Measurements from ENCODE around the gene SLC25A12.
"Not testable (repeated sequence)": the region's sequence is repeated elsewhere in the genome, so short reads cannot be mapped to it uniquely, and the experiment has no call there.

SLC25A12 gene

DNA sequence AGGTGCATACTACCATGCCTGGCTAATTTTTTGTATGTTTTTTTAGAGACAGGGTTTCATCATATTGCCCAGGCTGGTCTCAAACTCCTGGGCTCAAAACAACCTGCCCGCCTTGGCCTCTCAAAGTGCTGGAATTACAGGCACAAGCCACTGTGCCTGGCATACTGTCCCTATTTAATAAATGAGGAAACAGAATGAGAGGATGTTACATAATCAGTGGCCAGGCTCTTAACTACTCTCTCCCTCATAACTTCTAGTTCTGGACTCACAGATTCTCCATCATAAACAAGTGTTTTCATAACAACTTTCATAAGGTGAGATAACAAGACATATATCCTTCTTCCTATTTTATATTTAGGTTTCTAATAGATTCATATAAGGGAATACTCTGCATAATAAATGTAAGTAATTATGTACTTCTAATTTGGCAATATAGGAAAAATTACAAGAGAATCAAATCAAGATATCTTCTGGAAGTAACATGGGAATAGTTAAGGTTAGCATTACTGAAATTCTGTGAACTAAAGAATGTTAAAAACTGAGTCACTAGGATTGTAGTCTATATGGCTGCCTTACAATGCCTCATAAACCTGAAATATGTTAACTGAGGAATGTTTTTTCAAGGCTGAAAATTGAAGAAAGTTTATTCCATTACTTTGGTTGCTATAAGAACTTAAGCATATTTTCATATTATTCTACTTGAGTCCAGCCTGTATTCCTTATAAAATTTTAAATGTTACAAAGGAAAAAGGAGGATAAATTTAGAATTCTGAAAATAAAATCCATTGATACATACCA, 71.3 kb downstream of the SLC25A12 start:
- DNase-seq, result no peak

GRCh38 chr2:171819453-171819852, 74.6 kb downstream of the SLC25A12 start:
- DNase-seq, result no peak

DNA sequence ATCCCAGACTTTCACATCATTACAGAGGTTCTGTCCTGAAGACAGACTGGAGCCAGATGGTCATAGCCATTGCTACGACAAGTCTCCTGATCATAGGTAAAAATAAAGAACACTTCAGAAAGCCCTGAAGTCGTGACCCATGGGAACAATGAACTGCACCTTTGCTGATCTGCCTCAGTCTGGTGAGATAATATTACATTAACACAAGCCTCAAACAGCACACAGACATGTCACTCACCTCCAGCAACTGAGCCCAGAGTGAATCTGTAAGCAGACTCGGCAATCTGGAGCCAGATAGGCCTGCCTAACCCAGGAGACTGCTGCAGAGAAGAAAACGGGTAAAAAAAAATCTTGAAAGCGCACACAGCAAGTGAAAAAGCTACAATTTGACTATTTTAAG, 79.2 kb downstream of the SLC25A12 start:
- no peak for DNase-seq

- DNase-seq, result no peak
Observed at GRCh38 chr2:171814174-171814573, 79.9 kb downstream of the SLC25A12 start.

DNA sequence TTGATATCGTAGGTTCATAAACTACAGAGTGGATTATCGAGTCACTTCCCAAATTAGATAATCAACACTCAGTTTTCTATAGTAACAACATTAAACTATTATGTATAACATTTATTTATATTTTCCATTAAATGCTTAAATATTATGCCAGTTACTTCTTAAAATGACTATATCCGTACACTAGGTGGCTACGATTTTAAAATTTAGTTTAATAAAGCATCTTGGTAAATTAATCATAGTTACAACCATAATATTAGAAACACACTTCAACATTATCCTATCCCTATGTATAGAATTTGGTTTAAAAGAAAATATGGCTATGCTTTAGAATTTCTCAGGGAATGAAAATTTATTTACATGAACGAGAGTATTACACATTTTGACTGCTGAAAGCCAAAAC, 80.3 kb downstream of the SLC25A12 start:
- DNase-seq, result no peak

DNA sequence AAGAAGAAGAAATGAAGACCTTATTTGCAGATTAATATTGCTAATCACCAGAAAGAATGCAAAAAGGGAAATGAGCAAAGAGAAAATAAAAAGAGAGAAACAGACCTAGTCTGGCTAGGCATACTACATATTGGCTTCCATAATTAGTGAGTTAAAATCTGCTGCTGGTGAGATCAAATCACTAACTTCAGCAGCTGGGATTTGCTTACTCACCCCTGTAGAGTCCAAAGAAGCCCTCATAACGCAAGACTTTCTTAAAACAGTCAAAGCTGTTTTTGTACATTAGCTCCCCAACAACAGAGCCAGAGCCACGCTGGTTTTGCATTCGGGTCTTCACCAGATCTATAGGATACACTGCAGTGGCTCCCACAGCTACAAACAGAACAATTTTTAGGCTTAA, 80.9 kb downstream of the SLC25A12 start:
- DNase-seq, result no peak

GRCh38 chr2:171811245-171811628, 82.8 kb downstream of the SLC25A12 start:
- no peak for DNase-seq

DNA sequence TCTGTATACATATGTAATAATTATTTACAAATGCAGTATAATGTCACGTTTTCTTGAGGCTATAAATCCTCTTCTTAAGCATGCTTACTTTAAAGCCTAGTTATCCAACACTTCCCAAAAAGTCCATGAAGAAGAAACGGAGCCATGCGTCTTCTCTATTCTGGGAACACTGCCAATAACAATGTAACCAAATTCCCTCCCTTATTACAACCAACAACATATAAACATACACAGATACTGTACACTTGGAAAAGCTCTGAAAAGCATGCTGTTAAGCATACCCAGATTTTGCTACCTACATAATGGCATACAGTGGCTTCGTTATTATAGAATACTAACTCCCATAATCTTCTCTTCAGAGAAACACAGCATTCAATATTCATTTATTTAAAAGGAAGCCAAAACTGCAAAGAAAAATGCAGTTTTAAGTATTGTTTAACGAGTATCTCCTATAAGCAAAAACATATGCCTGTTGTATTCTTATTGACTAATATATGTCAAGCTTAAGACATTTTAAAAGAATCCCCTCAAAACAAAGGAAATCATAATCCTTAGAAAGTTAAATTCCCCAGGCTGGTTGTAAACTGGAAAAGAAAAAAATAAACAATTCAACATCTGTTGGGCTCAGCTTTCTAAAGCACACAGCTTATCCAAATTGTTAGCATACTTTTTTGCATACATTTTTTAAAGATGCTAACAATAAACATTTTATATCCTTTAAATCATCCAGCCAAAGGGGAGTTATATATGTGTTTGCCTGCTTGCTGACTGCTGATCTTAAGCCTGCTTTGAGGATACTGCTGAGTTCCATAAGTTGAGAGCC, 83.4 kb downstream of the SLC25A12 start:
- no peak for DNase-seq

GRCh38 chr2:171808885-171809284, 85.2 kb downstream of the SLC25A12 start:
- not testable (repeated sequence) for DNase-seq

- no peak for DNase-seq
Observed at GRCh38 chr2:171807831-171808393, 86.1 kb downstream of the SLC25A12 start.

- no peak for DNase-seq
Observed at GRCh38 chr2:171807119-171807518, 86.9 kb downstream of the SLC25A12 start.

GRCh38 chr2:171804456-171804855, 89.6 kb downstream of the SLC25A12 start:
- DNase-seq, result no peak

DNA sequence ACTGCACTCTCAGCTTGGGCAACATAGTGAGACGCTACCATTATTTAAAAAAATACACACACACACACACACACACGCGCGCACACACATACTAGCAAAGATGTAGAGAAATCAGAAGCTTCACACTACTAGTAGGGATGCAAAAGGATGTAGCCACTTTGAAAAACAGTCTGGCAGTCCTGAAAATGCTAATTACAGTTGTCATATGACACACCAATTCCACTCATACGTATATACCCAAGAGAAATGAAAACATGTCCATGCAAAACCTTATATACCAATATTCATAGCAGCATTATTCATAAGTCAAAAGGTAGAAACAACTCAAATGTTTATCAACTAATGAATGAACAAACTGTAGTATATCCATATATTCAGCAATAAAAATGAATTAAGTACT, 90.3 kb downstream of the SLC25A12 start:
- no peak for DNase-seq

DNA sequence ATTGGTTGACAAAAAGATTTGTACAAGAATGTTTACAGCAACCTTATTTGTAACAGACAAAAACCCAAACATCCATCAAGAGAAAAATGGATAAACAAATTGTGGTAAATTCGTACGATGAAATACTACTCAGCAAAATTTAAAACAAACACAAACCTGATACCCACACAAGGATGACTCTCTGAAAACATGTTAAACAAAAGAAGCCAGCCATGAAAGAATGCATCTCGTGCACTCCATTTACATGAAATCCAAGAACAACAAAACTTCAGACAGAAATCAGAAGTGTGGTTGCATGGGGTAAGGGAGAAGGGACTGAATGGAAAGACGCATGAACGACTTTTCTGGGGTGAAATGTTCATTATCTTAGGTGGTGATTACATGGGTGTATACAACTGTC, 93.4 kb downstream of the SLC25A12 start:
- DNase-seq, result no peak

DNA sequence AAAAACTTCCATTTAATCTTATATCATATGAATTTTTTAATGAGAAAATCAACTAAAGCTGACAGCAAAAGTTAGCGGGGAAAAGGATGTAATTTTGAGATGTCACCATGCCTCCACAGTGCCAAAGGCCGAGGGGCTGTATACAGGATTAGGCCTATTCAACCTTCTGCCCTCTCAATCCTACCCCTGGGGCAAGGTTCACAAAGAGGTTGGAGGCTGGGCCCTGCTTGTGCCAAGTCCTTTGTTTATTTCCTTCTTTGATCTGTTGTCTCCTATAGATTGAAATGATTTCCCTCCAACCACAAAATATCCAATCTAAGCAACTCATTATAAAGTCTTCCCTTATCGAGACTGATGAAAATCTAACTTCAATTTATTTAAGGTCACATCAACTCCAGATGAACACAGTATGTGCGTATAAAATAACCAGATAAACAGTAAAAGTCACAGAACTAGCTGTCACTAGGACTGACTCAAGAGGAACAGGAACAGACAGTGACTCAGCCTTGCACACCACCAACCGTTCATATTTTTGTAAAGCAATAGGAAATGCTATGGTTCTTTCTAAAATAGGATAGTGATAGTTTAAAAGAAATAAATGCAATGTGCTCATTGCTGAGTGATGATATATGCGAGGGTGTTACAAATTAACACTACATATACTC, 95.8 kb downstream of the SLC25A12 start:
- DNase-seq, result no peak

GRCh38 chr2:171794918-171795317, 99.1 kb downstream of the SLC25A12 start:
- DNase-seq, result no peak

- no peak for DNase-seq
Observed at GRCh38 chr2:171793691-171794678, 100.1 kb downstream of the SLC25A12 start.

DNA sequence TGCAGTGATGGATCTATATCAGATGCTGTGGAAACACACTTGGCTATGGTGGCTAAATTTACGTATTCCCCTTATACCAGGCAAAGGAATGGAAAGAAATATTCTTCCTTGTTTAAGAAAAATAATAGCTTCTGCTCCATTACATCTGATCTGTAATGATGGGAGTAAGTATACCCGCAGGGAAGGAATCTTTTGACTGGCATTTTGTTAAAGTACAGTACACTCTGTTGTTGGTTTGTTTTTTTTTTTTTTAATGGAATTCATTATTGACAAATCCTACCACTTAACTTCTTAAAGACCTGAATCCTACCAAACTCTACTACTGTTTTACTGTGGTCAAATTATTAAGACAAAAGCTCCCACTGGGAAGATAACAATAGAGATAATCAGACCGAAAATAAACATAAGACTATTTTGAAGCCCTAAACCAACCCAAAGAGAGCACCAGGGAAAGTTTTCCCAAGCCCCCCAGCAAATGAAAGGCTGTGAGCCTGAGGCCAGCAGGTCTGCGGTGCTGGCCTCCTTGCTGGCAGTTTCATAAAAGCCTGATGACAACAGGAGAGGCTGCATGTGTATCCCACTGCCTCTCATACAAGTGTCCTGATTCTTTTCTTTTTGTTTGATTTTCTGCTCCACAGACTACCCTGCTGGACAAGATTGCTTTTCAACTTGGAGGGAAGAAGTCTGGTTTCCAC, 101.0 kb downstream of the SLC25A12 start:
- no peak for DNase-seq

DNA sequence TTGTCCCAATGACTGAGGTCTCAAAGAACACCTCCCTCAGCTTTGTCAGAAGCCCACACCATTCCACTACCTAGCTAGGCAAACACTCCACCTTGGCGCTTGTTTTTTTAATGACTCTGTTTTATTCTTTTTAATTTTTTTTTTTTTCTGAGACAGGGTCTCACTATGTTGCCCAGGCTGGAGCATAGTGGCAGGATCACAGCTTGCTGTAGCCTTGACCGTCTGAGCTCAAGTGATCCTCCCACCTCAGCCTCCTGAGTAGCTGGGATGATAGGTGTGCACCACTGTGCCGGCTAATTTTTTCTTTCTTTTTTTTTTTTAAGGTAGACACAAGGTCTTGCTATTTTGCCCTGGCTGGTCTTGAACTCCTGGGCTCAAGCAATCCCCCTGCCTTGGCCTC, 101.9 kb downstream of the SLC25A12 start:
- no peak for DNase-seq

GRCh38 chr2:171791361-171791760, 102.7 kb downstream of the SLC25A12 start:
- no peak for DNase-seq

DNA sequence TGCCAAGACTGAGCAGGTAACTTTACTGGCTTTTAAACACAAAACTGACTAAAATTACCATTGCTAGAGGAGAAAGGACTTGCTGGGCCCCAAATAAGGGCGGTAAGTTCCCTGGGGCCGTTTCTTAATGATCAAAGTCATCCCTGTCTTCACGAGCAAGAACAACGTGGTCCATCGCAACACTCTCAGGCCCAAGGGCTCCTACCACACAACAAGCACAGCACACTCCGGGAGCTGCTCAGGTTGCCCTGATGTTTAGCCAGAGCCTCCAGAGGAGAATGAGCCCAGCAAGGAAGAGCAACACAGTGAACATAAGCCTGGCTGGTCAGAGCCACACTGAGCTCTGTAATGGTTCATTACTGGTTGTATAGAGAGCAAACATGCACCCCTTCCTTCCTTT, 104.1 kb downstream of the SLC25A12 start:
- no peak for DNase-seq

Measured in amniotic stem cell (primary cell).